ENCODE data around the gene ATAD2B.

The ATAD2B gene

GRCh38 chr2:23944527-23944926 is 17.6 kb upstream of the ATAD2B start:
- Histone ChIP-seq H3K27ac (ENCODE audit: low read depth, low read length, poor library complexity, severe bottlenecking) (no peak overlapping the region), H4K20me1 (ENCODE audit: insufficient read depth, low read length) (no peaks in the 10 kb centered on the region), H3K4me3 (ENCODE audit: low read depth, low read length, poor library complexity, severe bottlenecking) (no peak overlapping the region), H3K4me2 (ENCODE audit: low read length) (no peak overlapping the region), H3K4me1 (ENCODE audit: insufficient read depth, low read length, severe bottlenecking) (peaks cover 25% of the 10 kb centered on the region), H3F3A (ENCODE audit: insufficient read depth, low read length) (no peaks in the 10 kb centered on the region), H3K9me2 (ENCODE audit: low read depth, low read length) (no peaks in the 10 kb centered on the region), H2AFZ (ENCODE audit: low read length) (no peak overlapping the region), H3K9me3 (ENCODE audit: low read length) (no peaks in the 10 kb centered on the region), H3K36me3 (ENCODE audit: insufficient read depth, low read length) (peaks cover 3% of the 10 kb centered on the region; the same call in 1 of the 2 replicates), H3K27me3 (ENCODE audit: insufficient read depth, low read length) (no peaks in the 10 kb centered on the region), H3K79me2 (ENCODE audit: insufficient read depth, low read length) (peaks cover 39% of the 10 kb centered on the region), H3K9ac (ENCODE audit: low read length) (no peak overlapping the region)
- TF ChIP-seq CTCF (IDR thresholded peaks at IDR 0.05; ENCODE audit: low read length) (no peak), EZH2 (IDR thresholded peaks at IDR 0.05; ENCODE audit: borderline replicate concordance, low read length) (no peak)

- H3K27ac ChIP-seq (ENCODE audit: low read depth, low read length, poor library complexity, severe bottlenecking) = no peak overlapping the region
- peaks cover 33% of the 10 kb centered on the region for H3K4me1 ChIP-seq (ENCODE audit: insufficient read depth, low read length, severe bottlenecking)
- no peaks in the 10 kb centered on the region for H3F3A ChIP-seq (ENCODE audit: insufficient read depth, low read length)
- no peaks in the 10 kb centered on the region for H3K27me3 ChIP-seq (ENCODE audit: insufficient read depth, low read length)
- TF ChIP-seq EZH2 (IDR thresholded peaks at IDR 0.05; ENCODE audit: borderline replicate concordance, low read length) (no peak), CTCF (IDR thresholded peaks at IDR 0.05; ENCODE audit: low read length) (no peak)
- no peak overlapping the region for H3K9ac ChIP-seq (ENCODE audit: low read length)
- H4K20me1 ChIP-seq (ENCODE audit: insufficient read depth, low read length) = no peaks in the 10 kb centered on the region
- no peaks in the 10 kb centered on the region for H3K9me3 ChIP-seq (ENCODE audit: low read length)
- no peak overlapping the region for H3K4me2 ChIP-seq (ENCODE audit: low read length)
- H3K4me3 ChIP-seq (ENCODE audit: low read depth, low read length, poor library complexity, severe bottlenecking) = no peak overlapping the region
- H3K36me3 ChIP-seq (ENCODE audit: insufficient read depth, low read length) = peaks cover 3% of the 10 kb centered on the region; the same call in 1 of the 2 replicates
- H3K79me2 ChIP-seq (ENCODE audit: insufficient read depth, low read length) = peaks cover 39% of the 10 kb centered on the region
- H2AFZ ChIP-seq (ENCODE audit: low read length) = no peak overlapping the region
- H3K9me2 ChIP-seq (ENCODE audit: low read depth, low read length) = no peaks in the 10 kb centered on the region
Measured at GRCh38 chr2:23943666-23944065, 16.7 kb upstream of the ATAD2B start.

- no peaks in the 10 kb centered on the region for H3K9me2 ChIP-seq (ENCODE audit: low read depth, low read length)
- no peaks in the 10 kb centered on the region for H3K9me3 ChIP-seq (ENCODE audit: low read length)
- H4K20me1 ChIP-seq (ENCODE audit: insufficient read depth, low read length) = no peaks in the 10 kb centered on the region
- no peak overlapping the region for H2AFZ ChIP-seq (ENCODE audit: low read length)
- H3F3A ChIP-seq (ENCODE audit: insufficient read depth, low read length) = no peaks in the 10 kb centered on the region
- peak overlapping the region; percentile 76 for H3K27ac ChIP-seq (ENCODE audit: low read depth, low read length, poor library complexity, severe bottlenecking)
- H3K9ac ChIP-seq (ENCODE audit: low read length) = peak overlapping the region; percentile 77
- peak overlapping the region; percentile 85 for H3K4me2 ChIP-seq (ENCODE audit: low read length)
- TF ChIP-seq EZH2 (IDR thresholded peaks at IDR 0.05; ENCODE audit: borderline replicate concordance, low read length) = no peak
- no peak for TF ChIP-seq CTCF (IDR thresholded peaks at IDR 0.05; ENCODE audit: low read length)
- no peaks in the 10 kb centered on the region for H3K36me3 ChIP-seq (ENCODE audit: insufficient read depth, low read length)
- H3K27me3 ChIP-seq (ENCODE audit: insufficient read depth, low read length) = no peaks in the 10 kb centered on the region
- H3K79me2 ChIP-seq (ENCODE audit: insufficient read depth, low read length) = peaks cover 30% of the 10 kb centered on the region
- peaks cover 24% of the 10 kb centered on the region for H3K4me1 ChIP-seq (ENCODE audit: insufficient read depth, low read length, severe bottlenecking)
- H3K4me3 ChIP-seq (ENCODE audit: low read depth, low read length, poor library complexity, severe bottlenecking) = peak overlapping the region; percentile 81
Measured at GRCh38 chr2:23941644-23942043, 14.7 kb upstream of the ATAD2B start.

All from OCI-LY1 (cell line).